Activated T-helper 2 cell treated with anti-CD3 and anti-CD28 coated beads, Interferon-gamma antibody, Interleukin-2, Interleukin-4, amounts not matched to agents 10 μg/mL and 5 μg/mL and 100 μg/mL, durations not matched to agents 14 hours and 24 hours and 36 hours (primary cell): ENCODE data around the gene FRAT1. TPM values are rescaled to one million over a fixed set of nuclear protein-coding genes. Genes with fewer than 3 reads are reported as not detected.

Source experiments
- DNase-seq: peaks from one replicate; pipeline ENCODE4 v3.0.0; 2021; ENCODE audit warnings: low spot score
- H3K27ac Mint-ChIP-seq: one replicate; pipeline ENCODE4 v1.8.0; 2021; ENCODE audit warnings: mixed read lengths
- H3K27me3 Mint-ChIP-seq: one replicate; pipeline ENCODE4 v1.8.0; 2021; ENCODE audit warnings: low read depth, mixed read lengths
- H3K36me3 Mint-ChIP-seq: one replicate; pipeline ENCODE4 v1.8.0; 2021; ENCODE audit warnings: low read depth, mixed read lengths
- H3K4me1 Mint-ChIP-seq: one replicate; pipeline ENCODE4 v1.8.0; 2021; ENCODE audit warnings: low read depth, mixed read lengths
- H3K4me3 Mint-ChIP-seq: one replicate; pipeline ENCODE4 v1.8.0; 2021; ENCODE audit warnings: low read depth, mild to moderate bottlenecking, moderate library complexity, mixed read lengths
- H3K9me3 Mint-ChIP-seq: one replicate; pipeline ENCODE4 v1.8.0; 2021; ENCODE audit warnings: mixed read lengths
- intact Hi-C: fragments of 100-400 bp; cut with micrococcal nuclease; formaldehyde crosslinking; loops from one replicate; pipeline ENCODE4 v1.15.1; 2023
- total RNA-seq: library from RNA; stranded (reverse); gene quantifications from 2 replicates; pipeline ENCODE4 v1.2.3, GENCODE V29; 2022

Gene FRAT1
- total RNA-seq, 1 donor from 2014 or later: 2.9 TPM

GRCh38 chr10:97347317-97347716 lies 28.2 kb downstream of the FRAT1 start:
- Mint-ChIP-seq H3K27me3 (peaks cover 2% of the 10 kb centered on the region), H3K4me3 (no peak overlapping the region), H3K27ac (no peak overlapping the region), H3K36me3 (peaks cover 8% of the 10 kb centered on the region), H3K4me1 (no peaks in the 10 kb centered on the region), H3K9me3 (no peaks in the 10 kb centered on the region)
- DNase-seq: no peak
- intact Hi-C loops: no loop called here

GRCh38 chr10:97349752-97350513 lies 30.9 kb downstream of the FRAT1 start:
- Mint-ChIP-seq H3K27me3 (no peaks in the 10 kb centered on the region), H3K36me3 (peaks cover 8% of the 10 kb centered on the region), H3K4me3 (no peak overlapping the region), H3K27ac (no peak overlapping the region), H3K9me3 (no peaks in the 10 kb centered on the region), H3K4me1 (no peaks in the 10 kb centered on the region)
- no peak for DNase-seq
- intact Hi-C loops: no loop called here

GRCh38 chr10:97353945-97354344 lies 34.9 kb downstream of the FRAT1 start:
- Mint-ChIP-seq H3K9me3 (no peaks in the 10 kb centered on the region), H3K4me3 (no peak overlapping the region), H3K27ac (no peak overlapping the region), H3K27me3 (no peaks in the 10 kb centered on the region), H3K36me3 (peaks cover 26% of the 10 kb centered on the region), H3K4me1 (peaks cover 4% of the 10 kb centered on the region)
- intact Hi-C loops: no loop called here
- DNase-seq: no peak

- Mint-ChIP-seq H3K27ac (no peak overlapping the region), H3K36me3 (peaks cover 31% of the 10 kb centered on the region), H3K9me3 (no peaks in the 10 kb centered on the region), H3K4me3 (no peak overlapping the region), H3K27me3 (no peaks in the 10 kb centered on the region), H3K4me1 (peaks cover 4% of the 10 kb centered on the region)
- intact Hi-C loops: no loop called here
- no peak for DNase-seq
Measured at GRCh38 chr10:97355571-97355975, 36.5 kb downstream of the FRAT1 start.

- Mint-ChIP-seq H3K9me3 (no peaks in the 10 kb centered on the region), H3K27me3 (no peaks in the 10 kb centered on the region)
Measured at GRCh38 chr10:97356318-97356914, 37.3 kb downstream of the FRAT1 start.

GRCh38 chr10:97356918-97357317 lies 37.8 kb downstream of the FRAT1 start:
- no peak overlapping the region for H3K27ac Mint-ChIP-seq
- no peaks in the 10 kb centered on the region for H3K27me3 Mint-ChIP-seq
- intact Hi-C loops: no loop called here
- peaks cover 4% of the 10 kb centered on the region for H3K4me1 Mint-ChIP-seq
- H3K9me3 Mint-ChIP-seq: no peaks in the 10 kb centered on the region
- no peak overlapping the region for H3K4me3 Mint-ChIP-seq
- H3K36me3 Mint-ChIP-seq: peaks cover 28% of the 10 kb centered on the region
- no peak for DNase-seq

More at GRCh38 chr10:97356318-97356914, 37.3 kb downstream of the FRAT1 start:
- Mint-ChIP-seq H3K4me3 (no peak overlapping the region), H3K4me1 (peaks cover 4% of the 10 kb centered on the region), H3K36me3 (peaks cover 31% of the 10 kb centered on the region), H3K27ac (no peak overlapping the region)
- DNase-seq: no peak
- intact Hi-C loops: no loop called here

GRCh38 chr10:97358349-97358748 lies 39.3 kb downstream of the FRAT1 start:
- Mint-ChIP-seq H3K27me3 (no peaks in the 10 kb centered on the region), H3K4me1 (peaks cover 4% of the 10 kb centered on the region), H3K9me3 (no peaks in the 10 kb centered on the region), H3K36me3 (peaks cover 34% of the 10 kb centered on the region), H3K27ac (no peak overlapping the region), H3K4me3 (no peak overlapping the region)
- intact Hi-C loops: no loop called here
- no peak for DNase-seq

- Mint-ChIP-seq H3K27me3 (no peaks in the 10 kb centered on the region), H3K4me3 (no peak overlapping the region), H3K9me3 (no peaks in the 10 kb centered on the region), H3K4me1 (peaks cover 4% of the 10 kb centered on the region), H3K27ac (no peak overlapping the region), H3K36me3 (peaks cover 38% of the 10 kb centered on the region)
- intact Hi-C loops: no loop called here
- DNase-seq: no peak
Measured at GRCh38 chr10:97358781-97359180, 39.7 kb downstream of the FRAT1 start.

- Mint-ChIP-seq H3K9me3 (no peaks in the 10 kb centered on the region), H3K36me3 (peaks cover 52% of the 10 kb centered on the region), H3K4me1 (peaks cover 2% of the 10 kb centered on the region), H3K27me3 (no peaks in the 10 kb centered on the region), H3K4me3 (no peak overlapping the region), H3K27ac (no peak overlapping the region)
- DNase-seq: no peak
- intact Hi-C loops: no loop called here
Measured at GRCh38 chr10:97360705-97361536, 41.9 kb downstream of the FRAT1 start.

- DNase-seq: no peak
- Mint-ChIP-seq H3K27ac (no peak overlapping the region), H3K4me1 (no peaks in the 10 kb centered on the region), H3K9me3 (no peaks in the 10 kb centered on the region), H3K27me3 (no peaks in the 10 kb centered on the region), H3K36me3 (peaks cover 52% of the 10 kb centered on the region), H3K4me3 (no peak overlapping the region)
- intact Hi-C loops: no loop called here
Measured at GRCh38 chr10:97361537-97361901, 42.4 kb downstream of the FRAT1 start.

GRCh38 chr10:97362310-97363033 lies 43.4 kb downstream of the FRAT1 start:
- Mint-ChIP-seq H3K9me3 (no peaks in the 10 kb centered on the region), H3K36me3 (peaks cover 55% of the 10 kb centered on the region), H3K4me1 (no peaks in the 10 kb centered on the region), H3K27ac (no peak overlapping the region), H3K27me3 (no peaks in the 10 kb centered on the region), H3K4me3 (no peak overlapping the region)
- intact Hi-C loops: no loop called here
- no peak for DNase-seq

GRCh38 chr10:97363071-97363470 lies 44.0 kb downstream of the FRAT1 start:
- Mint-ChIP-seq H3K4me3 (no peak overlapping the region), H3K36me3 (peaks cover 54% of the 10 kb centered on the region), H3K9me3 (no peaks in the 10 kb centered on the region), H3K27ac (no peak overlapping the region), H3K27me3 (no peaks in the 10 kb centered on the region), H3K4me1 (no peaks in the 10 kb centered on the region)
- DNase-seq: no peak
- intact Hi-C loops: no loop called here
